ENCODE data around the gene LITAFD. TPM values are rescaled to one million over a fixed set of nuclear protein-coding genes. Genes with fewer than 3 reads are reported as not detected.
"Not testable (repeated sequence)": the region's sequence is repeated elsewhere in the genome, so short reads cannot be mapped to it uniquely, and the experiment has no call there.

The LITAFD gene
- total RNA-seq, 1 experiment from 2014 or later = not detected

GRCh38 chr16:8872071-8872470, 10.1 kb upstream of the LITAFD start:
- no peak for DNase-seq (ENCODE audit: low spot score)

- no peak for DNase-seq (ENCODE audit: low spot score)
Measured at GRCh38 chr16:8872967-8873865, 8.9 kb upstream of the LITAFD start.

- DNase-seq (ENCODE audit: low spot score) = not testable (repeated sequence)
Measured at GRCh38 chr16:8873866-8874195, 8.3 kb upstream of the LITAFD start.

GRCh38 chr16:8874388-8874787, 7.8 kb upstream of the LITAFD start:
- DNase-seq (ENCODE audit: low spot score) = no peak

- DNase-seq (ENCODE audit: low spot score) = not testable (repeated sequence)
Measured at GRCh38 chr16:8875317-8875716, 6.8 kb upstream of the LITAFD start.

DNA sequence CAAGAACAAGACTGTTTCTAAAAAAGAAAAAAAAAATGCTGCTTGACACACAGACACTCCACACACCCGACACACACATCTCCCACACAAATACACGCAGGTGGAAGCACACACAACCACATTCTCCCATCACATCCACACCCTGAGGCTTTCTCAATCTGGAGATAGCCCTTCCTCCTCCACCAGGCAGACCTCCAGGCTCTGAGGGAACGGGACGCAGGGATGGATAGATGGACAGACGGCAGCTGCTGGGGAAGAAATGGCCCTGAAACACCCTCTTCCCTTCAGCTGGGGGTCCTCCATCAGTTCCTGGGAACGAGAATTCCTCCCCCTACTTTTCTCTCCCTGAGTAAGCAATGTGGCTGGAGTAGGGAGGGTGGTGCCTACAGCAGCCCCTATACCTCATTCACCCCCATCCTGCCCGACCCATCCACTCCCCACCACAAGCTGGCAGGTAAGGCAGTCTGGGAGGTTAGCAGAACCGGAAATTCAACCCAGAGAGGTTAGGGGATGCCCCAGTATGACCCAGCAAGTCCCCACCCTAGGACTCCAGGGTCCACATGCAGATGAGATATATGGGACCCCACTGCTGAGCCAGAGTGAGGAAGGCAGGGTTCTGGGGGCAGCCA, 4.1 kb upstream of the LITAFD start:
- no peak for DNase-seq (ENCODE audit: low spot score)

DNA sequence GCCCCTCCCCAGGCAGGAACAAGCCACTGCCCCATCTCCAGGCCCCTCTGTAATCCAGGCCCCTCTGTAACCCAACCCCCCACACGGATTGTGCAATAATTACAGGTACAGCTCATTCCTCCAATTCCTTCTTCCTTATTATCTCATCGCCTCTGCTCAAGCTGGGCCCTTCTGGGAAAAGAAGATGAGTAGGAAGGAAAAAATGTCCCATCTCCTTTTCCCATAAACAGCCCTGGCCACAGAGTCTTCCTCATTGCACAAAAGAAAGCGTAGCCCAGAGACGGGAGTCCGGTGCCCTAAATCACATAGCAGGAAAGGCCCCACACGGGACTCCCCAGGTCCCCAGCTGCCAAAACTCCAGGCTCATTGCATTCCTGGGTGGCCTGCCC, 3.6 kb upstream of the LITAFD start:
- peak; percentile 18 for DNase-seq (ENCODE audit: low spot score)

GRCh38 chr16:8880839-8881510, 1.2 kb upstream of the LITAFD start:
- DNase-seq (ENCODE audit: low spot score) = no peak

- no peak for DNase-seq (ENCODE audit: low spot score)
Measured at GRCh38 chr16:8882725-8883377, 700 bp downstream of the LITAFD start.

- peak; percentile 34 for DNase-seq (ENCODE audit: low spot score)
Measured at GRCh38 chr16:8885674-8886592, 3.8 kb downstream of the LITAFD start.

GRCh38 chr16:8886593-8887430, 4.7 kb downstream of the LITAFD start:
- DNase-seq (ENCODE audit: low spot score) = no peak

- DNase-seq (ENCODE audit: low spot score) = no peak
Measured at GRCh38 chr16:8887431-8887765, 5.2 kb downstream of the LITAFD start.

- DNase-seq (ENCODE audit: low spot score) = no peak
Measured at GRCh38 chr16:8887952-8888560, 5.9 kb downstream of the LITAFD start.

GRCh38 chr16:8888951-8889892, 7.1 kb downstream of the LITAFD start:
- no peak for DNase-seq (ENCODE audit: low spot score)

- DNase-seq (ENCODE audit: low spot score) = no peak
Measured at GRCh38 chr16:8889893-8890548, 7.9 kb downstream of the LITAFD start.

GRCh38 chr16:8890549-8890921, 8.4 kb downstream of the LITAFD start:
- no peak for DNase-seq (ENCODE audit: low spot score)

DNA sequence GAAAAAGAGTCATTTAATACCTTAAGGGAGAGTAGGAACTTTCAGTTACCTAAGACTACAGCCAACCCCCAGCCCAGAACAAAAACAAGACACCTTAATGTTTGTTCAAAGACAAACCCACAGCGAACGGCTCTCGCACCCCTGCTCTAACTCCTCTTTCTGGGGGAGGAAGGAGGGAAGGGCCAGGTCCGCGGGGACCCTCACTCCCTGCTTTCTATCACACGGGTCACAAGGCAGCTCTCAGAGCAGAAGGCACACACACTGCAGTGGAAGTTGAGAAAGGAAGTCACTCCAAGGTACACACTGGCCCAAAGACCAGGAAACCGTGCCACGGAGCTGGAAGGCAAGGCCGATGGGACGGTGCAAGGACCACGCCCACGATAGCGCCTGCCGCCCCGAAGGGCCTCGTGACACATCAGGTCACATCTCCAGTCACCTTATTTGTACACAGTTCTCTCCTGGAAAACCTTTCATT, 10.0 kb downstream of the LITAFD start:
- DNase-seq (ENCODE audit: low spot score) = no peak

- no peak for DNase-seq (ENCODE audit: low spot score)
Measured at GRCh38 chr16:8893426-8893825, 11.3 kb downstream of the LITAFD start.

Measured in HT-29 (cell line).